Measurements from ENCODE around the gene RIPOR3. TPM values are rescaled to one million over a fixed set of nuclear protein-coding genes. Genes with fewer than 3 reads are reported as not detected.

RIPOR3 gene
- total RNA-seq, 1 donor from 2014 or later = 0.44 TPM

DNA sequence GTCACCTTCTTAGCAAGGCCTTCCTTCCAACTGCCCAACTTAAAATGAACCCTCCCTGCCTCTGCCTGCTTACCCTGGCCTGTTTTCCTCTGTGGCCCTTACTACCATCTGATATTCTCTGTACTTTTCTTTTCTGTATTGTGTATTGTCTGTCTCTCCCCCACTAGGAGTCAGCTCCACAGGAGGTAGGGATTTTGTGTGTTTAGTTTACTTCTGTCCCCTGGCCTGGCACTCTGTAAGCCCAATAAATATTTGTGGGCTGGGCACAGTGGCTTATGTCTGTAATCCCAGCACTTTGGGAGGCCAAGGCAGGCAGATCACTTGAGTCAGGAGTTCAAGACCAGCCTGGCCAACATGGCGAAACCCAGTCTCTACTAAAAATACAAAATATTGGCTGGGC lies 72.8 kb downstream of the RIPOR3 start:
- Mint-ChIP-seq H3K27ac (ENCODE audit: unreplicated experiment) (no peak overlapping the region), H3K27me3 (ENCODE audit: low read depth) (no peaks in the 10 kb centered on the region), H3K4me1 (no peaks in the 10 kb centered on the region), H3K4me3 (no peak overlapping the region), H3K36me3 (ENCODE audit: low read depth) (no peaks in the 10 kb centered on the region), H3K9me3 (no peaks in the 10 kb centered on the region)
- TF ChIP-seq, protein P1, sequence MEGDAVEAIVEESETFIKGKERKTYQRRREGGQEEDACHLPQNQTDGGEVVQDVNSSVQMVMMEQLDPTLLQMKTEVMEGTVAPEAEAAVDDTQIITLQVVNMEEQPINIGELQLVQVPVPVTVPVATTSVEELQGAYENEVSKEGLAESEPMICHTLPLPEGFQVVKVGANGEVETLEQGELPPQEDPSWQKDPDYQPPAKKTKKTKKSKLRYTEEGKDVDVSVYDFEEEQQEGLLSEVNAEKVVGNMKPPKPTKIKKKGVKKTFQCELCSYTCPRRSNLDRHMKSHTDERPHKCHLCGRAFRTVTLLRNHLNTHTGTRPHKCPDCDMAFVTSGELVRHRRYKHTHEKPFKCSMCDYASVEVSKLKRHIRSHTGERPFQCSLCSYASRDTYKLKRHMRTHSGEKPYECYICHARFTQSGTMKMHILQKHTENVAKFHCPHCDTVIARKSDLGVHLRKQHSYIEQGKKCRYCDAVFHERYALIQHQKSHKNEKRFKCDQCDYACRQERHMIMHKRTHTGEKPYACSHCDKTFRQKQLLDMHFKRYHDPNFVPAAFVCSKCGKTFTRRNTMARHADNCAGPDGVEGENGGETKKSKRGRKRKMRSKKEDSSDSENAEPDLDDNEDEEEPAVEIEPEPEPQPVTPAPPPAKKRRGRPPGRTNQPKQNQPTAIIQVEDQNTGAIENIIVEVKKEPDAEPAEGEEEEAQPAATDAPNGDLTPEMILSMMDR (conservative IDR thresholded peaks at IDR 0.05) = no peak
- DNase-seq (ENCODE audit: low read depth, low spot score) = no peak

DNA sequence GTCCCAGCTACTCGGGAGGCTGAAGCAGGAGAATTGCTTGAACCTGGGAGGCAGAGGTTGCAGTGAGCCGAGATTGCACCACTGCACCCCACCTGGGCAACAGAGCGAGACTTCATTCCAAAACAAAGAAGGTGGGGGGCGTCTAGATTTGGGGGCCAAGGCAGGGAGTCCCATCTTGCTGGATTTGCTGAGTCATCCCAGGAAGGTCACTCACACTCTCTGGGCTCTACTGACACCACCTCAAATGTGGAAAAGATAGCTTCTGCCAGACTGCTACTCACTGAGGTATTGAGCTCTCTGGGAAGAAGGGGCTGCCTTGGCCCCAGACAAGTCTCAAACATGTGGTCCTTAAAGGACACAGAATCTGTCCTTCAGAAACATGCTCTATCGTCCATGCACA lies 74.3 kb downstream of the RIPOR3 start:
- Mint-ChIP-seq H3K9me3 (no peaks in the 10 kb centered on the region), H3K27ac (ENCODE audit: unreplicated experiment) (no peak overlapping the region), H3K4me3 (no peak overlapping the region), H3K36me3 (ENCODE audit: low read depth) (no peaks in the 10 kb centered on the region), H3K27me3 (ENCODE audit: low read depth) (no peaks in the 10 kb centered on the region), H3K4me1 (no peaks in the 10 kb centered on the region)
- TF ChIP-seq, protein P1 (conservative IDR thresholded peaks at IDR 0.05) = no peak
- no peak for DNase-seq (ENCODE audit: low read depth, low spot score)

DNA sequence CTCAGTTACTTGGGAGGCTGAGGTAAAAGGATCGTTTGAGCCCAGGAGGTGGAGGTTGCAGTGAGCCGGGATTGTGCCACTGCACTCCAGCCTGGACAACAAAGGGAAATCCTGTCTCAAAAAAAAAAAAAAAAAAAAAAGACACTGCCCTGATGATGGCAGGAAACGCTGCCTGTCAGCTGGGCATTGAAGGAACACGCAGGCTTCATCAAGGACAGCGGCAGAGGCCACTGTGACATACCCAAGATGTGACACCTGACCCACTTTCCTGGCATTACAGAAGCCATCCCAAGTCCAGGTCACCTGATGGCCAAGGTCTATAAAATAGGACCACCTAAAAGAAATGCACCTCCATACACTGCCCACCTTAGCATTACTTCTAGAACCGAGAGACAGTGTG lies 75.9 kb downstream of the RIPOR3 start:
- Mint-ChIP-seq H3K4me3 (no peak overlapping the region), H3K36me3 (ENCODE audit: low read depth) (no peaks in the 10 kb centered on the region), H3K9me3 (no peaks in the 10 kb centered on the region), H3K27ac (ENCODE audit: unreplicated experiment) (no peak overlapping the region), H3K4me1 (no peaks in the 10 kb centered on the region), H3K27me3 (ENCODE audit: low read depth) (no peaks in the 10 kb centered on the region)
- DNase-seq (ENCODE audit: low read depth, low spot score) = no peak
- TF ChIP-seq, protein P1 (conservative IDR thresholded peaks at IDR 0.05) = no peak

DNA sequence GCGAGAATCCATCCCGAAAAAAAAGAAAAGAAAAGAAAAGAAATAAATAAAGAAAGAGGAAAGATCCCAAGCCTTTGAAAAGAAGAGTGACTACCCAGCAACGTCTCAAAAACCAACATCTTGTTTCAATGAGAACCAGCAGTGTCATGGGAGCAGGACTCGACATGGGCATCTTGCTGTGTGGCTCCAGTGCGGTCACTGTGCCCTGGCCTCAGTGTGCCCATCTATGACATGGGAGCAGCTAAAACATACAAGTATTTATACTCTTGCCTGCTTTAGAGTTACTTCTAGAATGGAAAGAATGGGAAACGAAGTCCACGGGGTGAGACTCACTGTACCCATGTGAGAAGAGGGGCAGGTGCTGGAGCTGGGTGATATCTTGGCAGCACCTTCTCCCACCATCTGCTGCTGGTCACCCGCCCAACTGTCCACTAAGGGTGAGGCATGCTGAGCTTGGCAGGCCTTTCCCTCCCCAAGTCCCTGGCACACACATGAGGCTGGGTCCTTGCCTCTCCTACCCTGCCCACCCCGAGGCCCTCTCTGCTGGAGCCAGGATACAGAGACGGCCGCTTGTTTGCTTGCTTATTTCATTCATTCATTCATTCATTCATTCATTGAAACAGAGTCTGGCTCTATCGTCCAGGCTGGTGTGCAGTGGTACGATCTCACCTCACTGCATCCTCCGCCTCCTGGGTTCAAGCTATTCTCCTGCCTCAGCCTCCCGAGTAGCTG lies 77.7 kb downstream of the RIPOR3 start:
- DNase-seq (ENCODE audit: low read depth, low spot score) = no peak
- no peaks in the 10 kb centered on the region for H3K4me1 Mint-ChIP-seq
- TF ChIP-seq, protein P1 (conservative IDR thresholded peaks at IDR 0.05) = no peak
- H3K27me3 Mint-ChIP-seq (ENCODE audit: low read depth) = no peaks in the 10 kb centered on the region
- peak overlapping the region; percentile 35 for H3K27ac Mint-ChIP-seq (ENCODE audit: unreplicated experiment)
- no peaks in the 10 kb centered on the region for H3K36me3 Mint-ChIP-seq (ENCODE audit: low read depth)
- no peak overlapping the region for H3K4me3 Mint-ChIP-seq
- H3K9me3 Mint-ChIP-seq = no peaks in the 10 kb centered on the region

DNA sequence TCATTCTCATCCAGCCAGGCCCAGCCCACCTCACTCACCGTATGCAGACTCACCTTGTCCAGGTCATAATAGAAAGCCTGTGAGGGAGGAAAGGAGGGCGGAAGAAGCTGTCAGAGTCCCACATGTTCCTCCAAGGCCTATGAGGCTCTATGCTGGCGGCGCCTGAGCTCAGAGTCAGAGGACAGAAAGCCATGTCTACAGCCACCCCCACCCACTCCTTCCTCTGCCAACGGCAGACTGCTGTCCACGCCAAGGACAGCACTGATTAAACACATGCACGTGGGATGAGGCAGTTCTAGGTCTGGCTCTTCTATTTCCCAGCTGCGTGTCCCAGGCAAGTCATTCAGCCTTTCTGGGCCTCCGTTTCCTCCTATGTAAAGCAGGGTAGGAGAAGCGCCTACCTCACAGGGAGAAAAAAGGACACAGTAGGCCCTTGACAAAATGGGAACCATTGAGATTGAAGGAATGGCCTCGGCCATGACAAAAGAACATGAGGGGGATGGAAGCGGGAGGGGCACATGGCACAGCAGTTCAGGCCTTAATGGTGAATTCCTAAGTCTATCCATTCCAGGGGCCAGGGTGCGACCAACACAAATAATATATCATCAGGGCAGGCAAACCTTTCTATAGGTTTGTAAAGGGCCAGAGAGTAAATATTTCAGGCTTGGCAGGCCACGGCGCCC lies 80.1 kb downstream of the RIPOR3 start:
- TF ChIP-seq, protein P1 (conservative IDR thresholded peaks at IDR 0.05) = no peak
- Mint-ChIP-seq H3K4me1 (peaks cover 2% of the 10 kb centered on the region), H3K27ac (ENCODE audit: unreplicated experiment) (no peak overlapping the region), H3K9me3 (no peaks in the 10 kb centered on the region), H3K4me3 (no peak overlapping the region), H3K36me3 (ENCODE audit: low read depth) (no peaks in the 10 kb centered on the region), H3K27me3 (ENCODE audit: low read depth) (no peaks in the 10 kb centered on the region)
- DNase-seq (ENCODE audit: low read depth, low spot score) = no peak

All from neural crest cell (in vitro differentiated cells).